HG02870 (cell line): ENCODE data around the gene IPO7.
"Not testable (repeated sequence)": the region's sequence is repeated elsewhere in the genome, so short reads cannot be mapped to it uniquely, and the experiment has no call there.

Experiments
- ATAC-seq: cut with Tn5 transposase; IDR thresholded peaks from one replicate; pipeline ENCODE4 v1.9.1; 2021; ENCODE audit warnings: mild to moderate bottlenecking, moderate library complexity; ENCODE audit not compliant: unreplicated experiment

Gene IPO7

DNA sequence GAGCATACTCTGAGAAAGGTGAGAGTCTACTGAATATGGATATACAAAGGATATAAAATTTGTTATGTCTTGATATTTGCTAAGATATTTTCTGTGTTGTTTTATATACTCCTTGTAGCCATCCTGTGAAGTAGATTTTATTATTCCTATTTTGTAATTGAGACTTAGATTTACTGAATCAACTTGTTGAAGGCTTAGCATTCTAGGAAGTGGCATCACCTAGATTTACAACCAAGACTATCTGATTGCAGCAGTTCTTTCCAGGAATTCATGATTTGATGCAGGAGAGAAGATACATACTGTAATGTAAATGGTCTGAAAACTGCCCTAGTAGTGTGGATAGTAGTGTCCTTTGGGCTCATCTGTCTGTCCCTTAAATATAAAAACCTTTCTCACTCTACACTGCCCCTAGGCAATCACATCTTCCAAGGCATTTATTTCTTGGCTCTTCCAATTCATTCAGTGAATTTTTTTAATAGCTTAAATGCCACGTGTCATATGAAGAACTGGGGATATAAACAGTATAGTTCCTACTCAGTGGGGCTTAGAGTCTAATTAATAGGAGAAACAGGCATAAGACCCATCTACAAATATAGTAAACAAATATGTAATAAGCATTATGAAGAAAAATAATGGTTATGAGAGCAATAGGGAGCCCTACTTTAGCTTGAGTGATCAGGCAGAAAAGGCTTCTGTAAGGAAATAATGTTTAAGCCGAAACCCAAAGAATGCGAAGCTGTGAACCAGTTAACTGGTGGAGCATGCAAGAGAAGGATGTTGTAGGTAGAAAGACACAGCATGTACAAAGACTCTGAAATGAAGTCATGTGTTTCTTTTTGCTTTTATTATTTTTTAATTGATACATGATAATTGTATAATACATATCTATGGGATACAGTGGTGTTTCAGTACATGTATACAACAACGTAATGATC, 13.6 kb downstream of the IPO7 start:
- ATAC-seq, result no peak

- no peak for ATAC-seq
Measured at GRCh38 chr11:9399466-9399865, 15.0 kb downstream of the IPO7 start.

GRCh38 chr11:9401884-9402283, 17.4 kb downstream of the IPO7 start:
- not testable (repeated sequence) for ATAC-seq

DNA sequence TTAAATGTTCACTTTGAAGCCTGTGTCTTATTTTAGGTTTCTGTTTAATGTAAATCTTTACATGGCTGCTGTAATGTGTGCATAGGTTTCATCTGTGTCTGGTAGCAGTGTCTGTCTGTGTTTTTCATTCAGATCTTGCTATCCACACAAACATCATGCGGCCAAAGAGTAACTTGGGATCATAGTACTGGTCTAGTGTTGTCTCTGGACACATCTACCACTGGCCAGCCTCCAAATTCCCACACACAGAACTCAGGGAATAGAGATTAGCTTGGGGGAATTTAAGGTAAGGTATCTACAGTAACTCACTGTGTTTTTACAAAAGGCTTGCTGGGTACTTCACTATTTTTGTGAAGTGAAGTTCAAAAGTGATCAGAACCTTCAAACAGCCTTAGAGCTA, 44.3 kb downstream of the IPO7 start:
- no peak for ATAC-seq

DNA sequence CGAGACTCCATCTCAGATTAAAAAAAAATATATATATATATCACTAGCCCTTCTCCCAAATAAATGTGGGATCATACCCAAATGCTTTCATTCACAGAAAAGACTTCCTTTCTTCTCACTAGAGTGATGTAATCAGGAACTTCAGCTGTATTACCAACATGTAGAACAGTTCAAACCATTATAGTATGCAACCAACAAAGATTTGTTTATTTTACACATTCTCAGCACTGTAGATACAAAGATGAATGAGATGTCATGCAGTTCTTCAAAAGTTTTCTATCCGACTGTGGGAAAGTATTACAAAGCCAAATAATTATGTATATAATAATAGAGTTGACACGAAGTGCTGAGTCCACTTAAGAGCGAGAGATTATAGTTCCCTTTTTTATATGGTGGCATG, 54.2 kb downstream of the IPO7 start:
- no peak for ATAC-seq

DNA sequence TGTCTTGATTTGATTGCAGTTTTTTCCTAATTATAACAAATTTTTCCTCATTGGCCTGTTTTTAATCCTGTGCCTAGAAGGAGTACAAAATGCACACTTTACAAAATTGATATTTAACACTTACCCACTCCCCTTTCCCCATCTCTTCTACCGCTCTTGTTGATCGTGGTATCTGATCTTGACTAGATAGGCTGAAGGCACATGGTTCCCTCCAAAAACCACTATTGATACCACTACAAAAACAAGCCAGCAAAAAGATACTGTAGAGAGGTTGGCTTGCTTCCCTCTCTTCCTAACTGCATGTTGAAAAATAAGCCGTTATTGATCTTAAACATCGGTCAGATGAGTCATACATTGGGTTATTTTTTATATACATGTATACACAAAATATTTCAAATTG, 61.8 kb downstream of the IPO7 start:
- ATAC-seq, result no peak

GRCh38 chr11:9448576-9449352, 64.3 kb downstream of the IPO7 start:
- no peak for ATAC-seq

DNA sequence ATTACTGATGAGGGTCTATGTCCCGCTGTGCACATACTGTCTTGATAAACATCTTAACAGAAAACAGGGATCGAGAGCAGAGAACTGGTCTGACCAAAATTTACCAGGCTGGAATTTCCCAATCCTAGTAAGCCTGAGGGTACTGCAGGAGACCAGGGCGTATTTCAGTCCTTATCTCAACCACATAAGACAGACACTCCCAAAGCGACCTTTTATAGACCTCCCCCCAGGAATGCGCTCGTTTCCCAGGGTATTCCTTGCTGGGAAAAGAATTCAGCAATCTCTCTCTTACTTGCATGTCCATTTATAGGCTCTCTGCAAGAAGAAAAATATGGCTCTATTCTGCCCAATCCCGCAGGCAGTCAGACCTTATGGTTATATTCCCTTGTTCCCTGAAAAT, 67.6 kb downstream of the IPO7 start:
- not testable (repeated sequence) for ATAC-seq

GRCh38 chr11:9455722-9456121, 71.3 kb downstream of the IPO7 start:
- ATAC-seq, result no peak

GRCh38 chr11:9459667-9460321, 75.3 kb downstream of the IPO7 start:
- ATAC-seq, result no peak

DNA sequence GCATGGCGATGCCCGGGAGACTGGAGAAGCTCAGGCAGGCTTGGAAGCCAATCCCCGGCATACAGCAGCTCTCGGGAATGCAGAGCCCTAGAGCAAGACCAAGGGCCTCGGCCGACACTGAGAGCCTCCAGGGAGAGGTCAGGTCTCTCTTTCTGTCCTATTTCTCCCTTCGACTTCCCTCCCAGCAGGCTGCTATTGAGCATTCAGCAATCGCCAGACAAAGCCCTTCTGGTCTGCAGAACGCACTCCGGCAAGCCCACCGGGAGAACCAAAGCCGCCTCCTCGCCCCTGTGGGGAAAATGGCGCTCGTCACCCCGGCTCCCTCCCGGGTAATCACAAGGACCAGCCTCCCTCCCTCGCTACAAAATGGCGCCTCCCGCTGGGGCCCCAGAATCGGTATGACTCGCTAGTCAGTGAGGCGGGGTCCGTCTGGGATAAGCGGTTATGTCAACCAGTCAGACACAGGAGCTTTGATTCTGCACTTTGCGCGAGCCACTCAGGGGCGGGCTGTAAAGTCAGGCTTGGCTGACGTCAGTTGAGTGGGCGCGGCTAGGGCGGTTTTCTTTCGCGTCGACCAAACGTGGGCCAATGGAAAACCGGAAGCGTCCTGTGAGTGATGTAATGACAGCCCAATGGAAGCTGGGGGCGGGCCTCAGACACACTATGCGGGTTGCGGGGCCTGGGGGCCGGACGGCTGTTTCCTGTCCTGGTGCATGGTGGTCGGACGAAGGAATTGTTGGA, 76.0 kb downstream of the IPO7 start, which contains the start of gene ZNF143:
TSS of gene ZNF143 (plus strand) at position 691 of the 741 bp plus-strand sequence. CDS start 10,297 bp downstream, outside the sequence.
- ATAC-seq, result peak; percentile 85

GRCh38 chr11:9461063-9461759, 76.8 kb downstream of the IPO7 start:
- ATAC-seq, result peak; percentile 35

GRCh38 chr11:9461760-9462134, 77.3 kb downstream of the IPO7 start:
- ATAC-seq, result no peak

DNA sequence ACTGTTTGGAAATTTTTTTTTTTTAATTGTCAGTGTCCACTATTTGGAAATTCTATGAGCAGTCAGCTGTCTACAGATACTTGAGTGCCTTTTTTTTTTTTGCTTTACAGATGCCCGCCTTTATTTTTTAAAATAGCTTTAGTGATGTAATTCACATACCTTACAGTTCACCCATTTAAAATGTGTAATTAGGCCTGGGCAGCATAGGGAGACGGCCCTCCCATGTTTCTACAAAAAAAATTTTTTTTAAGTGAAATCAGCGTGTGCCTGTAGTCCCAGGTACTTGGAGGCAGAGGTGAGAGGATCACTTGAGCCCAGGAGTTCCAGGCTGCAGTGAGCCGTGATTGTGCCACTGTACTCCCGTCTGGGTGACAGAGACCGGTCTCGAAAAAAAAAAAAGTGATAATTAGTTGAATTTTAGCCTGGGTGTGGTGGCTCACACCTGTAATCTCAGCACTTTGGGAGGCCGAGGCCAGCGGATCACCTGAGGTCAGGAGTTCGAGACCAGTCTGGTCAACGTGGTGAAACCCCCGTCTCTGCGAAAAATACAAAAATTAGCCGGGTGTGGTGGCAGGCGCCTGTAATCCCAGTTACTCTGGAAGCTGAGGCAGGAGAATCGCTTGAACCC, 77.8 kb downstream of the IPO7 start:
- ATAC-seq, result no peak

- ATAC-seq, result no peak
Measured at GRCh38 chr11:9462806-9463537, 78.5 kb downstream of the IPO7 start.

- ATAC-seq, result no peak
Measured at GRCh38 chr11:9470765-9471164, 86.3 kb downstream of the IPO7 start.

- no peak for ATAC-seq
Measured at GRCh38 chr11:9473408-9473807, 89.0 kb downstream of the IPO7 start.

DNA sequence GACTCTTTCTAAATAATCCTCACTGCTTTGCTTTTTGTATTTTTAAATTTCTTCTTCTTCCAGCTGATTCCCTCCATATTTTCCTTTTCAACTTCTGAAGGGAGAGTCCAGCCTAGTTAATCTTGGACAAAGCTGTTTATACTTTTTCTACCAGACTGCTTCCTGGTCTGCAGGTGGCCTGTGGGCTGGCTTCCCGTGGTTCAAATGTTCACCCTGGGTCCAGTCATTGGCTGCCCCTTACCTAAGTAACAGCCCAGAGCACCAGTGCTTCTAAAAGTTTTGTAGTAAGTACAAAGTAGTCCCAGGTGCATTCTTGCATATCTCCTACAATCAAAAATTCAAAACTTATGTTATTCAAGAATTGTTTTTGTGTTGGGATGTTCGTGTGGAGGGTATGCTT, 95.4 kb downstream of the IPO7 start:
- no peak for ATAC-seq
